Natural killer cell treated with Interleukin-12 subunit alpha and Interleukin-12 subunit beta and Interleukin-15 and Interleukin-18, amount 100 ng/mL, for 72 hours (primary cell): ENCODE results near the gene EFNA3. TPM values are rescaled to one million over a fixed set of nuclear protein-coding genes. Genes with fewer than 3 reads are reported as not detected.

Experiments
- ATAC-seq, 2 donors: fragments of 150-1000 bp; cut with Tn5 transposase in 1 of 2; sonication (Bioruptor Pico), chemical (Tn5 transposase) in 1 of 2; 2 replicates each; pipeline ENCODE4 v1.10.0; 2021
- DNase-seq: peaks from one replicate; pipeline ENCODE4 v3.0.0; 2022; ENCODE audit warnings: low spot score
- H3K27ac Mint-ChIP-seq, 2 donors: 1 replicate in 1 of 2; 2 replicates in 1 of 2; pipeline ENCODE4 v1.8.0; 2022; ENCODE audit warnings: mixed read lengths in 2 of 2, mild to moderate bottlenecking in 1 of 2, moderate library complexity in 1 of 2
- H3K27me3 Mint-ChIP-seq, 2 donors: 1 replicate in 1 of 2; 2 replicates in 1 of 2; pipeline ENCODE4 v1.8.0; 2022; ENCODE audit warnings: mixed read lengths in 2 of 2
- H3K36me3 Mint-ChIP-seq: one replicate; pipeline ENCODE4 v1.8.0; 2022; ENCODE audit warnings: mixed read lengths
- H3K4me1 Mint-ChIP-seq, 2 donors: 1 replicate in 1 of 2; 2 replicates in 1 of 2; pipeline ENCODE4 v1.8.0; 2022; ENCODE audit warnings: low read depth in 2 of 2, mixed read lengths in 2 of 2, mild to moderate bottlenecking in 1 of 2
- H3K4me3 Mint-ChIP-seq: one replicate; pipeline ENCODE4 v1.8.0; 2022; ENCODE audit warnings: mixed read lengths
- H3K9me3 Mint-ChIP-seq: 2 replicates; pipeline ENCODE4 v1.8.0; 2022; ENCODE audit warnings: mixed read lengths
- total RNA-seq, 2 donors: library from RNA; stranded (reverse); gene quantifications; one replicate each; pipeline ENCODE4 v1.2.3, GENCODE V29; 2022

EFNA3 gene
- total RNA-seq, 2 donors from 2014 or later, result 1.2 TPM; not detected in 1

GRCh38 chr1:155126556-155127104 lies 48.0 kb downstream of the EFNA3 start:
- H3K27me3 Mint-ChIP-seq, result peaks cover 21 to 23% of the 10 kb centered on the region in 2 donors
- H3K27ac Mint-ChIP-seq, result no peak overlapping the region
- peak overlapping the region; percentile 90 for H3K4me3 Mint-ChIP-seq
- peak; percentile 66 to 79 for ATAC-seq
- H3K4me1 Mint-ChIP-seq, result peaks cover 22% of the 10 kb centered on the region in 2 donors
- H3K36me3 Mint-ChIP-seq, result no peaks in the 10 kb centered on the region
- no peaks in the 10 kb centered on the region for H3K9me3 Mint-ChIP-seq
- no peak for DNase-seq

GRCh38 chr1:155127105-155127966 lies 48.7 kb downstream of the EFNA3 start, which contains the start of gene EFNA1:
Gene EFNA1 (plus strand): TSS chr1:155127876. CDS start chr1:155127978, 102 bp downstream.
- DNase-seq (no peak), ATAC-seq (peak; percentile 66 to 77)
- Mint-ChIP-seq H3K4me1 (peaks cover 22% of the 10 kb centered on the region in 2 donors), H3K36me3 (no peaks in the 10 kb centered on the region), H3K27ac (peak within 1 kb of the TSS in 1 of 2 donors; percentile 12), H3K27me3 (peaks cover 21 to 23% of the 10 kb centered on the region in 2 donors), H3K4me3 (peak within 1 kb of the TSS; percentile 90), H3K9me3 (no peaks in the 10 kb centered on the region)

GRCh38 chr1:155127967-155128754 lies 49.5 kb downstream of the EFNA3 start:
- H3K4me3 Mint-ChIP-seq, result peak overlapping the region; percentile 90
- H3K36me3 Mint-ChIP-seq, result no peaks in the 10 kb centered on the region
- H3K9me3 Mint-ChIP-seq, result no peaks in the 10 kb centered on the region
- H3K27me3 Mint-ChIP-seq, result peaks cover 21 to 23% of the 10 kb centered on the region in 2 donors
- H3K4me1 Mint-ChIP-seq, result peaks cover 22% of the 10 kb centered on the region in 2 donors
- H3K27ac Mint-ChIP-seq, result peak overlapping the region in 1 of 2 donors; percentile 12
- DNase-seq (no peak), ATAC-seq (no peak)

GRCh38 chr1:155128755-155129473 lies 50.3 kb downstream of the EFNA3 start:
- Mint-ChIP-seq H3K27ac (peak overlapping the region in 1 of 2 donors; percentile 12), H3K27me3 (peaks cover 21 to 23% of the 10 kb centered on the region in 2 donors), H3K4me3 (peak overlapping the region; percentile 90), H3K9me3 (no peaks in the 10 kb centered on the region), H3K4me1 (peaks cover 22% of the 10 kb centered on the region in 2 donors), H3K36me3 (no peaks in the 10 kb centered on the region)
- no peak for DNase-seq
- no peak for ATAC-seq

- ATAC-seq (no peak), DNase-seq (no peak)
- peaks cover 29 to 31% of the 10 kb centered on the region in 2 donors for H3K4me1 Mint-ChIP-seq
- peaks cover 21 to 23% of the 10 kb centered on the region in 2 donors for H3K27me3 Mint-ChIP-seq
- no peaks in the 10 kb centered on the region for H3K9me3 Mint-ChIP-seq
- H3K4me3 Mint-ChIP-seq, result no peak overlapping the region
- no peak overlapping the region for H3K27ac Mint-ChIP-seq
- no peaks in the 10 kb centered on the region for H3K36me3 Mint-ChIP-seq
Observed at GRCh38 chr1:155130272-155131006, 51.8 kb downstream of the EFNA3 start.

- Mint-ChIP-seq H3K4me3 (no peak overlapping the region), H3K36me3 (no peaks in the 10 kb centered on the region), H3K27ac (peak overlapping the region in 1 of 2 donors; percentile 7), H3K9me3 (no peaks in the 10 kb centered on the region), H3K4me1 (peaks cover 36 to 37% of the 10 kb centered on the region in 2 donors), H3K27me3 (peaks cover 18 to 23% of the 10 kb centered on the region in 2 donors)
- ATAC-seq (no peak), DNase-seq (no peak)
Observed at GRCh38 chr1:155131285-155131684, 52.6 kb downstream of the EFNA3 start.

- H3K27ac Mint-ChIP-seq, result peak overlapping the region in 1 of 2 donors; percentile 7
- H3K27me3 Mint-ChIP-seq, result peaks cover 16 to 19% of the 10 kb centered on the region in 2 donors
- no peak for ATAC-seq
- no peak overlapping the region for H3K4me3 Mint-ChIP-seq
- peaks cover 35% of the 10 kb centered on the region in 2 donors for H3K4me1 Mint-ChIP-seq
- no peaks in the 10 kb centered on the region for H3K36me3 Mint-ChIP-seq
- no peaks in the 10 kb centered on the region for H3K9me3 Mint-ChIP-seq
- DNase-seq, result no peak
Observed at GRCh38 chr1:155131856-155132255, 53.2 kb downstream of the EFNA3 start.

GRCh38 chr1:155133799-155134281 lies 55.2 kb downstream of the EFNA3 start:
- DNase-seq, result no peak
- peak overlapping the region in 1 of 2 donors; percentile 97 for H3K27ac Mint-ChIP-seq
- peaks cover 6 to 7% of the 10 kb centered on the region in 2 donors for H3K27me3 Mint-ChIP-seq
- ATAC-seq, result no peak
- H3K4me1 Mint-ChIP-seq, result peaks cover 35 to 37% of the 10 kb centered on the region in 2 donors
- H3K9me3 Mint-ChIP-seq, result no peaks in the 10 kb centered on the region
- H3K4me3 Mint-ChIP-seq, result peak overlapping the region; percentile 100
- peaks cover 4% of the 10 kb centered on the region for H3K36me3 Mint-ChIP-seq

GRCh38 chr1:155134322-155134721 lies 55.7 kb downstream of the EFNA3 start:
- ATAC-seq, result no peak
- peaks cover 35% of the 10 kb centered on the region in 2 donors for H3K4me1 Mint-ChIP-seq
- peaks cover 4% of the 10 kb centered on the region for H3K36me3 Mint-ChIP-seq
- H3K4me3 Mint-ChIP-seq, result peak overlapping the region; percentile 100
- peak overlapping the region in 1 of 2 donors; percentile 97 for H3K27ac Mint-ChIP-seq
- peaks cover 5 to 7% of the 10 kb centered on the region in 2 donors for H3K27me3 Mint-ChIP-seq
- no peaks in the 10 kb centered on the region for H3K9me3 Mint-ChIP-seq
- no peak for DNase-seq

GRCh38 chr1:155134880-155135414 lies 56.3 kb downstream of the EFNA3 start:
- Mint-ChIP-seq H3K9me3 (no peaks in the 10 kb centered on the region), H3K27ac (peak overlapping the region; percentile 97 to 98), H3K4me1 (peaks cover 35% of the 10 kb centered on the region in 2 donors), H3K36me3 (peaks cover 4% of the 10 kb centered on the region), H3K27me3 (peaks cover 0 to 3% of the 10 kb centered on the region in 2 donors), H3K4me3 (peak overlapping the region; percentile 100)
- DNase-seq (peak; percentile 71), ATAC-seq (peak; percentile 34 to 46)

- H3K27me3 Mint-ChIP-seq, result peaks cover 0 to 2% of the 10 kb centered on the region in 2 donors
- ATAC-seq, result peak; percentile 93 to 94
- H3K4me3 Mint-ChIP-seq, result peak within 1 kb of the TSS; percentile 100
- peaks cover 4% of the 10 kb centered on the region for H3K36me3 Mint-ChIP-seq
- peak within 1 kb of the TSS; percentile 97 to 98 for H3K27ac Mint-ChIP-seq
- no peaks in the 10 kb centered on the region for H3K9me3 Mint-ChIP-seq
- peak; percentile 97 for DNase-seq
- peaks cover 35 to 39% of the 10 kb centered on the region in 2 donors for H3K4me1 Mint-ChIP-seq
Observed at GRCh38 chr1:155135415-155136028, 56.9 kb downstream of the EFNA3 start, which contains the start of gene SLC50A1. Gene SLC50A1 (plus strand): TSS chr1:155135852. CDS start chr1:155135912, 60 bp downstream.
